ENCODE results near the gene EXOC6B.

DNA sequence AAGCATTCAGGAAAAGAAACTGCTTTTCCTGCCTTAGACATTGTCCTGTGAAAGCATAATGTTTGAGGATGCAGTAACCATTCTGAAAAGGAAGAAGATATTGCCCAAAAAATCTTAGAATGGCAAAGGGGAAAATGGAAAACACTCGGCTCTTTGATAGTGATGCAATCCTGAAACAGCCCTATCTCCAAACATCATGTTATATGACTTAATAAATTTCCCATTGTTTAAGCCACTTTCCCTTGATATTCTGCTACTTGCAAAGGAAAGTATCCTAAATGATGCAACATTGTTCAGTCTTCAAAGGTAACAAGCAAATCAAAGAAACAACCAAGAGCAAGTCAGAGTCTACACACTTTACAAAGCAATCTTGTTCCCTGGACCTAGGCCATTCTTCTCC, 78.5 kb downstream of the EXOC6B start:
- TF ChIP-seq, protein P1, sequence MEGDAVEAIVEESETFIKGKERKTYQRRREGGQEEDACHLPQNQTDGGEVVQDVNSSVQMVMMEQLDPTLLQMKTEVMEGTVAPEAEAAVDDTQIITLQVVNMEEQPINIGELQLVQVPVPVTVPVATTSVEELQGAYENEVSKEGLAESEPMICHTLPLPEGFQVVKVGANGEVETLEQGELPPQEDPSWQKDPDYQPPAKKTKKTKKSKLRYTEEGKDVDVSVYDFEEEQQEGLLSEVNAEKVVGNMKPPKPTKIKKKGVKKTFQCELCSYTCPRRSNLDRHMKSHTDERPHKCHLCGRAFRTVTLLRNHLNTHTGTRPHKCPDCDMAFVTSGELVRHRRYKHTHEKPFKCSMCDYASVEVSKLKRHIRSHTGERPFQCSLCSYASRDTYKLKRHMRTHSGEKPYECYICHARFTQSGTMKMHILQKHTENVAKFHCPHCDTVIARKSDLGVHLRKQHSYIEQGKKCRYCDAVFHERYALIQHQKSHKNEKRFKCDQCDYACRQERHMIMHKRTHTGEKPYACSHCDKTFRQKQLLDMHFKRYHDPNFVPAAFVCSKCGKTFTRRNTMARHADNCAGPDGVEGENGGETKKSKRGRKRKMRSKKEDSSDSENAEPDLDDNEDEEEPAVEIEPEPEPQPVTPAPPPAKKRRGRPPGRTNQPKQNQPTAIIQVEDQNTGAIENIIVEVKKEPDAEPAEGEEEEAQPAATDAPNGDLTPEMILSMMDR (tag by site-specific recombination; IDR thresholded peaks at IDR 0.05) = no peak
- TF ChIP-seq, protein P2, sequence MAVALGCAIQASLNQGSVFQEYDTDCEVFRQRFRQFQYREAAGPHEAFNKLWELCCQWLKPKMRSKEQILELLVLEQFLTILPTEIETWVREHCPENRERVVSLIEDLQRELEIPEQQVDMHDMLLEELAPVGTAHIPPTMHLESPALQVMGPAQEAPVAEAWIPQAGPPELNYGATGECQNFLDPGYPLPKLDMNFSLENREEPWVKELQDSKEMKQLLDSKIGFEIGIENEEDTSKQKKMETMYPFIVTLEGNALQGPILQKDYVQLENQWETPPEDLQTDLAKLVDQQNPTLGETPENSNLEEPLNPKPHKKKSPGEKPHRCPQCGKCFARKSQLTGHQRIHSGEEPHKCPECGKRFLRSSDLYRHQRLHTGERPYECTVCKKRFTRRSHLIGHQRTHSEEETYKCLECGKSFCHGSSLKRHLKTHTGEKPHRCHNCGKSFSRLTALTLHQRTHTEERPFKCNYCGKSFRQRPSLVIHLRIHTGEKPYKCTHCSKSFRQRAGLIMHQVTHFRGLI (tag by site-specific recombination; IDR thresholded peaks at IDR 0.05) = no peak
- no peak for TF ChIP-seq ZNF561 (tag by site-specific recombination; IDR thresholded peaks at IDR 0.05; ENCODE audit: borderline replicate concordance)
- TF ChIP-seq, protein P3, sequence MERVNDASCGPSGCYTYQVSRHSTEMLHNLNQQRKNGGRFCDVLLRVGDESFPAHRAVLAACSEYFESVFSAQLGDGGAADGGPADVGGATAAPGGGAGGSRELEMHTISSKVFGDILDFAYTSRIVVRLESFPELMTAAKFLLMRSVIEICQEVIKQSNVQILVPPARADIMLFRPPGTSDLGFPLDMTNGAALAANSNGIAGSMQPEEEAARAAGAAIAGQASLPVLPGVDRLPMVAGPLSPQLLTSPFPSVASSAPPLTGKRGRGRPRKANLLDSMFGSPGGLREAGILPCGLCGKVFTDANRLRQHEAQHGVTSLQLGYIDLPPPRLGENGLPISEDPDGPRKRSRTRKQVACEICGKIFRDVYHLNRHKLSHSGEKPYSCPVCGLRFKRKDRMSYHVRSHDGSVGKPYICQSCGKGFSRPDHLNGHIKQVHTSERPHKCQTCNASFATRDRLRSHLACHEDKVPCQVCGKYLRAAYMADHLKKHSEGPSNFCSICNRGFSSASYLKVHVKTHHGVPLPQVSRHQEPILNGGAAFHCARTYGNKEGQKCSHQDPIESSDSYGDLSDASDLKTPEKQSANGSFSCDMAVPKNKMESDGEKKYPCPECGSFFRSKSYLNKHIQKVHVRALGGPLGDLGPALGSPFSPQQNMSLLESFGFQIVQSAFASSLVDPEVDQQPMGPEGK (tag by site-specific recombination; IDR thresholded peaks at IDR 0.05) = no peak
- no peak for TF ChIP-seq ZNF184 (tag by site-specific recombination; IDR thresholded peaks at IDR 0.05)
- no peak for TF ChIP-seq ZNF777 (tag by site-specific recombination; IDR thresholded peaks at IDR 0.05; ENCODE audit: borderline replicate concordance)
- TF ChIP-seq KLF9 (tag by site-specific recombination; IDR thresholded peaks at IDR 0.05; ENCODE audit: low read depth) = no peak
- no peak for TF ChIP-seq ZSCAN30 (tag by site-specific recombination; IDR thresholded peaks at IDR 0.05)
- TF ChIP-seq ZNF530 (tag by site-specific recombination; IDR thresholded peaks at IDR 0.05; ENCODE audit: low read depth) = no peak
